Measurements from ENCODE around the gene PODXL.
A peak's percentile ranks its signal among the peaks of the same experiment; 100 is the strongest.

The PODXL gene

GRCh38 chr7:131533151-131533559, 23.3 kb downstream of the PODXL start:
- WGBS (ENCODE audit: insufficient coverage) = 89% methylated on average over 8 of the region's 9 CpGs
- Histone ChIP-seq H3K27ac (ENCODE audit: insufficient read depth in 1 of 2, low read depth in 1 of 2, low read length in 2 of 2, poor library complexity in 1 of 2, severe bottlenecking in 2 of 2) (no peak overlapping the region), H3K9me3 (ENCODE audit: control extremely low read depth in 1 of 5, control insufficient read depth in 4 of 5, insufficient read depth in 2 of 5, low read depth in 1 of 5, low read length in 4 of 5) (no peaks in the 10 kb centered on the region), H3K4me3 (ENCODE audit: control insufficient read depth in 1 of 7, extremely low read depth in 1 of 7, insufficient read depth in 4 of 7, low read depth in 2 of 7, low read length in 6 of 7) (no peak overlapping the region), H3K4me1 (ENCODE audit: control extremely low read depth in 1 of 4, control insufficient read depth in 4 of 4, insufficient read depth in 4 of 4, low read length in 3 of 4) (peaks cover 0 to 2% (median 0%) of the 10 kb centered on the region in 4 experiments), H3K27me3 (replicated peaks in 2 of 5; ENCODE audit: control insufficient read depth in 4 of 5, insufficient read depth in 5 of 5, low read length in 4 of 5) (no peaks in the 10 kb centered on the region), H3K36me3 (ENCODE audit: control insufficient read depth in 4 of 4, insufficient read depth in 4 of 4, low read length in 3 of 4) (no peaks in the 10 kb centered on the region)
- POLR2A ChIA-PET = no interaction called here
- DNase-seq = no peak
- CTCF ChIA-PET = interaction anchor here (1.4 to 3.2 kb wide), 2 partner anchors 12 to 16 kb away, joined by 3 to 19 read pairs; no protein-coding TSS in a partner anchor

- ChIA-PET POLR2A (no interaction called here), CTCF (interaction anchor here (1.4 to 3.2 kb wide), 2 partner anchors 12 to 17 kb away, joined by 3 to 19 read pairs; no protein-coding TSS in a partner anchor)
- DNase-seq = no peak
- H3K27ac ChIP-seq (ENCODE audit: insufficient read depth in 1 of 2, low read depth in 1 of 2, low read length in 2 of 2, poor library complexity in 1 of 2, severe bottlenecking in 2 of 2) = no peak overlapping the region
- no peaks in the 10 kb centered on the region for H3K27me3 ChIP-seq (replicated peaks in 2 of 5; ENCODE audit: control insufficient read depth in 4 of 5, insufficient read depth in 5 of 5, low read length in 4 of 5)
- H3K4me3 ChIP-seq (ENCODE audit: control insufficient read depth in 1 of 7, extremely low read depth in 1 of 7, insufficient read depth in 4 of 7, low read depth in 2 of 7, low read length in 6 of 7) = no peak overlapping the region
- no peaks in the 10 kb centered on the region for H3K9me3 ChIP-seq (ENCODE audit: control extremely low read depth in 1 of 5, control insufficient read depth in 4 of 5, insufficient read depth in 2 of 5, low read depth in 1 of 5, low read length in 4 of 5)
- H3K36me3 ChIP-seq (ENCODE audit: control insufficient read depth in 4 of 4, insufficient read depth in 4 of 4, low read length in 3 of 4) = no peaks in the 10 kb centered on the region
- 95% methylated on average over 8 of the region's 10 CpGs for WGBS (ENCODE audit: insufficient coverage)
- peaks cover 0 to 3% (median under 1%) of the 10 kb centered on the region in 4 experiments for H3K4me1 ChIP-seq (ENCODE audit: control extremely low read depth in 1 of 4, control insufficient read depth in 4 of 4, insufficient read depth in 4 of 4, low read length in 3 of 4)
Measured at GRCh38 chr7:131532570-131533091, 23.8 kb downstream of the PODXL start.

GRCh38 chr7:131530137-131530536, 26.3 kb downstream of the PODXL start:
- no peak overlapping the region for H3K27ac ChIP-seq (ENCODE audit: insufficient read depth in 1 of 2, low read depth in 1 of 2, low read length in 2 of 2, poor library complexity in 1 of 2, severe bottlenecking in 2 of 2)
- 100% methylated on average over 3 of the region's 6 CpGs for WGBS (ENCODE audit: insufficient coverage)
- ChIA-PET CTCF (no interaction called here), POLR2A (interaction anchor here (0.7 kb wide), 1 partner anchor 1648 kb away, joined by 6 read pairs; no protein-coding TSS in a partner anchor)
- no peak for DNase-seq
- H3K36me3 ChIP-seq (ENCODE audit: control insufficient read depth in 4 of 4, insufficient read depth in 4 of 4, low read length in 3 of 4) = no peaks in the 10 kb centered on the region
- no peaks in the 10 kb centered on the region for H3K27me3 ChIP-seq (replicated peaks in 2 of 5; ENCODE audit: control insufficient read depth in 4 of 5, insufficient read depth in 5 of 5, low read length in 4 of 5)
- no peak overlapping the region for H3K4me3 ChIP-seq (ENCODE audit: control insufficient read depth in 1 of 7, extremely low read depth in 1 of 7, insufficient read depth in 4 of 7, low read depth in 2 of 7, low read length in 6 of 7)
- H3K9me3 ChIP-seq (ENCODE audit: control extremely low read depth in 1 of 5, control insufficient read depth in 4 of 5, insufficient read depth in 2 of 5, low read depth in 1 of 5, low read length in 4 of 5) = no peaks in the 10 kb centered on the region
- peaks cover 0 to 7% (median 5%) of the 10 kb centered on the region in 4 experiments for H3K4me1 ChIP-seq (ENCODE audit: control extremely low read depth in 1 of 4, control insufficient read depth in 4 of 4, insufficient read depth in 4 of 4, low read length in 3 of 4)

- Histone ChIP-seq H3K27me3 (replicated peaks in 2 of 5; ENCODE audit: control insufficient read depth in 4 of 5, insufficient read depth in 5 of 5, low read length in 4 of 5) (no peaks in the 10 kb centered on the region), H3K4me3 (ENCODE audit: control insufficient read depth in 1 of 7, extremely low read depth in 1 of 7, insufficient read depth in 4 of 7, low read depth in 2 of 7, low read length in 6 of 7) (no peak overlapping the region), H3K4me1 (ENCODE audit: control extremely low read depth in 1 of 4, control insufficient read depth in 4 of 4, insufficient read depth in 4 of 4, low read length in 3 of 4) (peaks cover 0 to 7% (median 5%) of the 10 kb centered on the region in 4 experiments), H3K36me3 (ENCODE audit: control insufficient read depth in 4 of 4, insufficient read depth in 4 of 4, low read length in 3 of 4) (no peaks in the 10 kb centered on the region), H3K9me3 (ENCODE audit: control extremely low read depth in 1 of 5, control insufficient read depth in 4 of 5, insufficient read depth in 2 of 5, low read depth in 1 of 5, low read length in 4 of 5) (no peaks in the 10 kb centered on the region), H3K27ac (ENCODE audit: insufficient read depth in 1 of 2, low read depth in 1 of 2, low read length in 2 of 2, poor library complexity in 1 of 2, severe bottlenecking in 2 of 2) (no peak overlapping the region)
- POLR2A ChIA-PET = no interaction called here
- CTCF ChIA-PET = no interaction called here
- WGBS (ENCODE audit: insufficient coverage) = 91% methylated on average over 6 of the region's 11 CpGs
- DNase-seq = no peak
Measured at GRCh38 chr7:131529617-131530016, 26.8 kb downstream of the PODXL start.

- CTCF ChIA-PET = interaction anchor here (1.5 kb wide), 1 partner anchor 16 kb away, joined by 4 read pairs; no protein-coding TSS in a partner anchor
- WGBS (ENCODE audit: insufficient coverage) = 64% methylated on average over 3 of the region's 3 CpGs
- peaks cover 0 to 7% (median 5%) of the 10 kb centered on the region in 4 experiments for H3K4me1 ChIP-seq (ENCODE audit: control extremely low read depth in 1 of 4, control insufficient read depth in 4 of 4, insufficient read depth in 4 of 4, low read length in 3 of 4)
Measured at GRCh38 chr7:131529179-131529578, 27.2 kb downstream of the PODXL start.

GRCh38 chr7:131527456-131527855, 29.0 kb downstream of the PODXL start:
- Histone ChIP-seq H3K27me3 (replicated peaks in 2 of 5; ENCODE audit: control insufficient read depth in 4 of 5, insufficient read depth in 5 of 5, low read length in 4 of 5) (no peaks in the 10 kb centered on the region), H3K36me3 (ENCODE audit: control insufficient read depth in 4 of 4, insufficient read depth in 4 of 4, low read length in 3 of 4) (no peaks in the 10 kb centered on the region), H3K27ac (ENCODE audit: insufficient read depth in 1 of 2, low read depth in 1 of 2, low read length in 2 of 2, poor library complexity in 1 of 2, severe bottlenecking in 2 of 2) (no peak overlapping the region), H3K4me3 (ENCODE audit: control insufficient read depth in 1 of 7, extremely low read depth in 1 of 7, insufficient read depth in 4 of 7, low read depth in 2 of 7, low read length in 6 of 7) (no peak overlapping the region), H3K4me1 (ENCODE audit: control extremely low read depth in 1 of 4, control insufficient read depth in 4 of 4, insufficient read depth in 4 of 4, low read length in 3 of 4) (peaks cover 0 to 5% (median 5%) of the 10 kb centered on the region in 4 experiments), H3K9me3 (ENCODE audit: control extremely low read depth in 1 of 5, control insufficient read depth in 4 of 5, insufficient read depth in 2 of 5, low read depth in 1 of 5, low read length in 4 of 5) (no peaks in the 10 kb centered on the region)
- POLR2A ChIA-PET = no interaction called here
- CTCF ChIA-PET = interaction anchor here (1.0 to 1.5 kb wide), 4 partner anchors 11 to 19 kb away, joined by 4 read pairs; no protein-coding TSS in a partner anchor
- DNase-seq = peak in 2 of 3 donors; percentile 64 to 67
- WGBS (ENCODE audit: insufficient coverage) = 30% methylated on average over 4 of the region's 4 CpGs

More at GRCh38 chr7:131529179-131529578, 27.2 kb downstream of the PODXL start:
- Histone ChIP-seq H3K27ac (ENCODE audit: insufficient read depth in 1 of 2, low read depth in 1 of 2, low read length in 2 of 2, poor library complexity in 1 of 2, severe bottlenecking in 2 of 2) (no peak overlapping the region), H3K9me3 (ENCODE audit: control extremely low read depth in 1 of 5, control insufficient read depth in 4 of 5, insufficient read depth in 2 of 5, low read depth in 1 of 5, low read length in 4 of 5) (no peaks in the 10 kb centered on the region), H3K4me3 (ENCODE audit: control insufficient read depth in 1 of 7, extremely low read depth in 1 of 7, insufficient read depth in 4 of 7, low read depth in 2 of 7, low read length in 6 of 7) (no peak overlapping the region), H3K27me3 (replicated peaks in 2 of 5; ENCODE audit: control insufficient read depth in 4 of 5, insufficient read depth in 5 of 5, low read length in 4 of 5) (no peaks in the 10 kb centered on the region), H3K36me3 (ENCODE audit: control insufficient read depth in 4 of 4, insufficient read depth in 4 of 4, low read length in 3 of 4) (no peaks in the 10 kb centered on the region)
- DNase-seq = no peak
- POLR2A ChIA-PET = no interaction called here

GRCh38 chr7:131525820-131526219, 30.6 kb downstream of the PODXL start:
- no peaks in the 10 kb centered on the region for H3K27me3 ChIP-seq (replicated peaks in 2 of 5; ENCODE audit: control insufficient read depth in 4 of 5, insufficient read depth in 5 of 5, low read length in 4 of 5)
- DNase-seq = no peak
- no peak overlapping the region for H3K27ac ChIP-seq (ENCODE audit: insufficient read depth in 1 of 2, low read depth in 1 of 2, low read length in 2 of 2, poor library complexity in 1 of 2, severe bottlenecking in 2 of 2)
- no peaks in the 10 kb centered on the region for H3K36me3 ChIP-seq (ENCODE audit: control insufficient read depth in 4 of 4, insufficient read depth in 4 of 4, low read length in 3 of 4)
- 100% methylated on average over 1 of the region's 2 CpGs for WGBS (ENCODE audit: insufficient coverage)
- no peak overlapping the region for H3K4me3 ChIP-seq (ENCODE audit: control insufficient read depth in 1 of 7, extremely low read depth in 1 of 7, insufficient read depth in 4 of 7, low read depth in 2 of 7, low read length in 6 of 7)
- no peaks in the 10 kb centered on the region for H3K9me3 ChIP-seq (ENCODE audit: control extremely low read depth in 1 of 5, control insufficient read depth in 4 of 5, insufficient read depth in 2 of 5, low read depth in 1 of 5, low read length in 4 of 5)
- H3K4me1 ChIP-seq (ENCODE audit: control extremely low read depth in 1 of 4, control insufficient read depth in 4 of 4, insufficient read depth in 4 of 4, low read length in 3 of 4) = peaks cover 0 to 5% (median 5%) of the 10 kb centered on the region in 4 experiments
- CTCF ChIA-PET = interaction anchor here (0.6 to 0.8 kb wide), 2 partner anchors 9 to 17 kb away, joined by 3 read pairs; no protein-coding TSS in a partner anchor
- POLR2A ChIA-PET = no interaction called here

All from common myeloid progenitor, CD34-positive (primary cell).